ENCODE results near the gene ANAPC13. TPM values are rescaled to one million over a fixed set of nuclear protein-coding genes. Genes with fewer than 3 reads are reported as not detected.

ANAPC13 gene
- total RNA-seq, 1 donor from 2014 or later = 59.3 TPM

DNA sequence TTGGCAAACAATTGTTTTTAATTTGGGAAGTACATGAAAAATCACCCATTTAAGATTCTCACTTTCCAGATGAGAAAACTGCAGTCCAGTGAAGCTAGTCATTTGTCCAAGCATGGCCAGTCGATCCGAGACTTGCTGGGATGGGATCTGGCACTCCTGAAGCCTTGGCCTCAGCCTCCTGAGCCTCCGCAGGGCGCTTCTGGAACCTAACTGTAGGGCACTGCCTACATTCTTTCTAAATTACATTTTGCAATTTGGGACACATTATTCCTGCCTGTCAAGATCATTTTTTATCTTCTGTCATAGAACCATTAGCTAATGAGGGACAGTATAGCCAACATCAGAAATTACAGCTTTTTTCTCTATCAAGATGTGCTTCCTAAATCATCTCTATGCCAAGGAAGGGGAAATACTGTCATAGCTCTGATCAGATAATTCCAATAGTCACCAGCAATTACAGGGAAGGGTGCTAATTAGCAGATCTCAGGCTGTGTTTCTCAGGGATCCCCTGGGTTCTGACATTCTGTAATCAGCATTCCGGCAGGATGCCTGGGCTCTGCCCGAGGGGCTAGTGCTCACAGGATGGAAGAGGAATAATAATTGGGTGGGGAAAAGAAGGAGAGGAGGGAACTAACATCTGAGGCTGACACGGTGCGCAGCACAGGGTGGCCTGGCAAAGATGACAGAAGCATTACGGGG, 28.3 kb downstream of the ANAPC13 start:
- no peak for DNase-seq (ENCODE audit: extremely low read depth, low read depth, low spot score)

DNA sequence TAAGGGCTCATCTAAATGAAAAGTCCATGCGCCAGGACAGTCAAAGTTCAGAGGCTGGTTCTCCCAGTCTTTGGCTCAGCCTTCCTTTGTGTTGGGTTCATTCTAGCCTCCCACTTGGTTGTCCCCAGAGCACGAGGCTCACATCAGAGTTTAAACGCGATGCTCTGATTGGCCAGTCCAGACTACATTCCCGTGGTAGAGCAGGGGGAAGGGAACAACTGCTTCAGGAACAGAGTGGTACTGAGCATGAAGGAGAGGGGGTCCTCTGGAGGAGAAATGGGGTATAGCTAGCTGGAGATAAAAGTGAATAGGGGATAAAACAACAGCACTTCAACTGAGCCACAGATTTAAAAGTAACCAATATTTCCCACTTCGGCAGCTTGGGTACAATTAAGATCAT, 32.2 kb downstream of the ANAPC13 start:
- no peak for DNase-seq (ENCODE audit: extremely low read depth, low read depth, low spot score)

DNA sequence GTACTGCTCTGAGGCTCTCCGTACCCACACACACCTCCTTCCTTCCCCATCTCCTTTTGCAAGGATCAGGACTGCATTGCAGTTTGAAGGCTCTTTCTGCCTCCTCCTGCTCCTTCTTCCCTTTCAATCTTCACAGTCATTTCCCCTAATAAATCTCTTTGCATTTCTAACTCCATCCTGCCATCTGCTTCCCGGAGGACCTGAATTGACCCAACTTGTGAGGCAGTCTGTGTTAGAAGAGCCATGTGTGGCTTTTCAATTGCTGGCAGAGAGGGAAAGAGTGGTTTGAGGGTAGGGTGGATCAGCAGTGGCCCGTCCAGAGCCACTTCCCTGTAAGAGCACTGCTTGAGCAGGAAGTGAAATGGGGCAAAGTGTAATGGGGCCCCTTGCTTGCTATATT, 35.8 kb downstream of the ANAPC13 start:
- DNase-seq (ENCODE audit: extremely low read depth, low read depth, low spot score) = no peak

DNA sequence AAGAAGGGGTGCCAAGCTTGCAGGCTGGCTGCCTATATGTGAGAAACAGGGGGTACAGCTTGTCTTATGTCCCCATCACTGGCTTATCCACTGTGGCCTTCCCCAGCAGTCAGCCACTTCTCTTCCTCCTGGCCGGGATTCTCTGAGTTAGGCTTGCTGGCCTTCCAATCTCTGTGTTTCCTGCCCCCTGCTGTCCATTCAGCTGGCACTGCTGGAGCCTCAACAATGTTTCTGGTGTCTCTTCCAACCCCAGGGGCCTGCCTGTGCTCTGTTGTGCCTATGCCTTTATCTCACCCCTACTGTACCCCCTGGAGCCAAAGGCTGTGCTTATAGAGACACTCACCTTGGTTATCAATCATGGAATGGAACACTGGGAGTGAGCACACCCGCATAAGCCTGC, 36.5 kb downstream of the ANAPC13 start:
- no peak for DNase-seq (ENCODE audit: extremely low read depth, low read depth, low spot score)

DNA sequence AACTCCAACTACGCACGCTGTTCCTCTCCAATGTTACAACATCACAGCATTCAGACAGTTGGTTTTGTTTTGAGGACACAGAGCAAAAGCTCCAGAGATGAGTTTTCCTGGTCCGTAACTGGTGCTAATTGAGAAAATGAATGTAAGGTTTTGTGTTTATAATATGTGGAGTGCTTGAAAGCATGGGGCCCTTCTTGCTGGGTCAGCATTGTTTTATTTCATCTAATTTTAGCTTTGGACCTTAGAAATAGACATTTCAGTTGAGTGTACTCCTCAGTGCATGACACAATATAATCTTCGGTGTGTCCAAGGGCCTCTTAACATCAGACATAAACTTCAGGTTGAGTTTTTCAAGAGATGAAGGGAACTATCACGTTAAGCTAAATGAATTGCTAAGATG, 37.1 kb downstream of the ANAPC13 start:
- no peak for DNase-seq (ENCODE audit: extremely low read depth, low read depth, low spot score)

DNA sequence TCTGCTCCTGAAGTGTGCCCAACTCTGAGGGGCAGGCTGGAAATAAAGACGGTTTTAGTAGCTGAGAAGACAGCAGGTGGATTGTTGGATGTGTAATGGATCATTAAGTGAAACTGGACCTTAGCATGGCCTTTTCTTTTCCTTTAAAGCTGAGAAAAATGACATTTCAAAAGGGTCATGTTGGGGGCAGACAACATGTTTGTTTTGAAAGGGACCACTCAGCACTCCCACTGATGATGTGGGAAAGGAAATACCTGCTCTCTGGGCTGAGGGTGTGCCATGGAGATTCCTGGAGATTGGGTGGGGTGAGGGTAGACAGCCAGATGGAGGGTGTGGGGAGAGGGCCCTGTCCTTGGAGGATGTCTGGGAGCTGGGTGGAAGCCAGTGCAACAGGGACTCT, 38.4 kb downstream of the ANAPC13 start:
- DNase-seq (ENCODE audit: extremely low read depth, low read depth, low spot score) = no peak

DNA sequence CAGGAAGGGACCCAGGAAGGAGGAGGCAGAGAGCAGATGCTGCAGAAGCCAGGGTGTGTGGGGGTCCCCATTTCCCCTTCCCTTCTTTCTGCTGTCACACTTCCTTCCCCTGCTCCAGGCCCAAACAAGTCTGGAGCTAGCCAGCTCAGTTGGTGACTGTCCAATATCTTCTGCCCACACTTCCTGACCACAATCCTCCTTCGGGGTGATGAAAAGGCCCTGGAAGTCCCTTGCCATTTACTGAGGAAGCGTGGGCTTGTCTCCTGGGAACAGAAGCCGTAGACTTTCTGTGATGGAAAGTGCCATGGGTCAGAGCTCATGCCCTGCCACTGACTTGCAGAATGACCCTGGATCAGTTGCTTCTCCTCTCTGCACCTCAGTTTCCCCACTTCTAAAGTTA, 39.0 kb downstream of the ANAPC13 start:
- DNase-seq (ENCODE audit: extremely low read depth, low read depth, low spot score) = no peak

DNA sequence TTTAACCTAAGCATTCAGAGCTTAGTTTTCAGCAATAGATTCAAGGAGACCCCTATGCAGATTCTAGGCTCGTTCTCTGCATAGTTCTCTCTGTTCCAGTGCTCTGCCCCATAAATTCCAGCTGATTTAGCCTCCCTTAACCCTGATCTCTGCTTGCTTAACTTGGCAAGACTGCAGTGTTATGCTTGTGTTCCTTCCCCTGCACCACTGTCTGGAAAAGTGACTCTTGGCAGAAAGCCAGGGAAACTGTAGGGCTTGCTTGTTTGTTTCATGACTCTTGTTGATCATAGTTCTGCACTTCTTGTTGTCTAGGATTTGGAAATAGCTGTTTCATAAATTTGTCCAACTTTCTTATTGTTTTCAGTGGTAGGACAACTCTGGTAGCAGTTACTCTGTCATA, 40.1 kb downstream of the ANAPC13 start:
- peak; percentile 51 for DNase-seq (ENCODE audit: extremely low read depth, low read depth, low spot score)

DNA sequence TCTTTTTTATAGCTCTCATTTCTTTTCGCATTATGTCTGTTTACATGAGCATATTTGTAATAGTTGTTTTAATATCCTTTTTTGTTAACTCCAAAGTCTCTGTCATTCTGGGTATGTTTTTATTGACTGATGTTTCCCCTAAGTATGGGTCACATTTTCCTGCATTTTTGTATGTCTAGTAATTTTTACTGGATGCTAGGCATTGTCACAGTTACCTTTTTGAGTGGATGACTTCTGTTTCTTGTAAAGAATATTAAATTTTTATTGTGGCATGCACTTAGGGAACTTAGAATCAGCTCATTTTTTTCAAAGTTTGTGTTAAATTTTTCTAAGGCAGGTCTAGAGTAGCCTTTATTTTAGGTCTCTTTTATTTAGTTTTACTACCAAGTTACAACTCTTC, 40.7 kb downstream of the ANAPC13 start:
- DNase-seq (ENCODE audit: extremely low read depth, low read depth, low spot score) = no peak

DNA sequence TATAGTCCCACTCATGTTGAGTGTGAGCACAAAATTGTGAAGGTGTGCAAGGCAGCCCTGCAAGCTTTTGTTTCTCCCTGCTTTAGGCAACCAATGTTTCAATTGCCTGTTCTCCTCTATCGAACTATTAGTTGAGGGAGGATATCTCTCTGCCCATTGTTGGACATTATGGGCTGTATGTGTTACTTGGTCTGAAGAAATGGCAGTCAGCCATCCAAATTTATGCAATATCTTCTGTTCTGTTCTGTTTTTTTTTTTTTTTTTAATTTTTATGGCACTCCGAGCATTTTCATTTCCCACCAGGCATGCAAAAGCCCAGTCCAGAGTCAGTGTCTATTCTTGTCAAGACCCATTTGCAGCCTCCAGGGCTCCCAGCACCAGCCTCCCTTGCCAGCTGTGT, 44.0 kb downstream of the ANAPC13 start:
- no peak for DNase-seq (ENCODE audit: extremely low read depth, low read depth, low spot score)

DNA sequence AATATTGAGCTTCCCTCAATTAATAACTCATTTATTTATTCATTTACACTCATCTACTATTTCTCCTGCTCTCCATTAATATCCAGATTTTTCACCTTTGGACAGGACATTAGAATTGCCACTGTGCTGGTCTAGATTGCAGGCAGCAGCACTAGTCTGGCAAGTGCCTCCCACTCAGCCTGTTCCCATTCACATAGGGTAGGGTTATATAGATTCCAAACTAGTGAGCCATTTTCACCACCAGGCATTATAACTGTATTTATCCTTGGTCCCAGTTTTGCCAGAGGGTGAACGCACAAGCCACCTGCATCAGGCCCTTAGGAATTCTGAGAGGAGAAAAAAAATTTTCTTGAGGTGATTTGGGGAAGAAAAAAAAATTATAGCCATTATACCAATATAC, 44.5 kb downstream of the ANAPC13 start:
- no peak for DNase-seq (ENCODE audit: extremely low read depth, low read depth, low spot score)

DNA sequence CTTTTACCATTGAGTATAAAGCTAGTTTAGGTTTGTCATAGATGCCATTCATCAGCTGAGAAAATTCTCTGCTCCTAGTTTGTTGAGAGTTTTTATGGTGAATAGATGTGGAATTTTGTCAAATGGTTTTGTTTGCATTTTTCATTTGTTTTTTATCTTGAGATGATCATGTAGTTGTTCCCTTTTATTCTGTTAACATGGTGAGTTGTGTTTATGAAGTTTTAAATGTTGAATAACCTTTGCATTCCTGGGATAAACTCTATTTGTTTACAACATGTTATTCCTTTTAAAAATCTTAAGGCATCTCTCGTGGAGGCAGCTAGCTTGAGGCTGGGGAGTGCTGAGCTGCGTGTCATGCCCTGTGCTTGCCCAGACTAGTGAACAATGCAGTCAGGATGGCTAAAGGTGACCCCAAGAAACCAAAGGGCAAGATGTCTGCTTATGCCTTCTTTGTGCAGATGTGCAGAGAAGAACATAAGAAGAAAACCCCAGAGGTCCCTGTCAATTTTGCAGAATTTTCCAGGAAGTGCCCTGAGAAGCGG, 48.5 kb downstream of the ANAPC13 start:
- no peak for DNase-seq (ENCODE audit: extremely low read depth, low read depth, low spot score)

DNA sequence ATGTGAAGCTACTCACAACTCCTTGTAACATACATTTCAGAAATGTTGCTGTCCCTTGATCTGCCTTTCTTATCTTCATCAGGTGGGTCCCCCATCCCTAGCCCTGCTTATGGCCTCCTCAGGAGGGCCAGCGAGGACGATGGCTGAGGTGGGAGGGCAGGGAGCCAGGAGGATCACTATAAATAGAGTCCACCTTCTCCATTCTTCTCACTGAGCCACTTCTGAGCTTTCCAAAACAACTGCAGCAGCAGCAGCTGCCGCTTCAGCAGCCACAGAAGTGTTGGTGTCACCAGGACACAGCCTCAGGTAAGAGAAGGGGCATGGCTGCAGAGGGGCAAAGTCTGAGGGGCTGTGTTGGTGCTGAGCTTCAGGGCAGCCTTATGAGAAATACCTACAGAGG, 53.5 kb downstream of the ANAPC13 start:
- DNase-seq (ENCODE audit: extremely low read depth, low read depth, low spot score) = no peak

DNA sequence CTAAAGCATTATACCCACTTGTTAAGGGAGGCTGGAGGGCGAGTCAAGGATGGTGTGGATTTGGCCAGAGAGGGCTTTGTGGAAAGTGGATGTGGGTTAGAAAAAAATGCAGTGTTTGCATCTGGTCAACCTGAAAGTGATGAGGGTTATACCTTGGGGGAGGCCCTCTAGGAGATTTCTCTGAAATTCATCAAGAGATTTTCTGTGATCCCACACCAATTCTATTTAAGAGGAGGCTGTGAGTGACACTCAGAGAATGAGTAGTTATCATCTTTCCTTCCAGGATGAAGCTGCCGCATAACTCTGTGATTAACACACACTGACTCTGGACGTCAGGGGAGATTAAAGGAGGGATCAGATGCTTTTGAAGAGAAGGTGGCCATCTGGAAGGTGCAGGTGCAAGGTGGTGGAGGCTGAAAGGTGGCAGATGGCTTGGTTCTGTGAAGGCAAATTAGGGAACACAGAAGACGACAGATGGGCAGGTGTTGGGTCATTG, 54.8 kb downstream of the ANAPC13 start:
- no peak for DNase-seq (ENCODE audit: extremely low read depth, low read depth, low spot score)

DNA sequence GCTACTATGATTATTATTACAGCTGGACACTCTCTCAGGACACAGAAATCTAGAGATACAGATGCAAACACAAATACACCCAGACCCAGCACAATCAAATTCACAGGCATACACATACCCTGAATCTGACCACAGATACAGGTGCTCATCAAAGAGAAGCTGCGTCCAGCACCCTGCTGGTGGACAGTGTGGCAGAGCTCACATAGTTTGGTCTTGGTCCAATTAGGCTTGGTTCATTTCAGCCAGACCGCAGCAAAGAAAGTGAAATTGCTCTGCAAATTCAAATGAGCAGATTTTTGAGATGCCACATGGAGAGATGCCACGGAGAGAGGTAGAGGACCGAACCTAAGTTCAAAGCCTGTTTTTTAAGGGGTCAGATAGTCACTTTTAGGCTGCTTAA, 55.6 kb downstream of the ANAPC13 start:
- DNase-seq (ENCODE audit: extremely low read depth, low read depth, low spot score) = no peak

DNA sequence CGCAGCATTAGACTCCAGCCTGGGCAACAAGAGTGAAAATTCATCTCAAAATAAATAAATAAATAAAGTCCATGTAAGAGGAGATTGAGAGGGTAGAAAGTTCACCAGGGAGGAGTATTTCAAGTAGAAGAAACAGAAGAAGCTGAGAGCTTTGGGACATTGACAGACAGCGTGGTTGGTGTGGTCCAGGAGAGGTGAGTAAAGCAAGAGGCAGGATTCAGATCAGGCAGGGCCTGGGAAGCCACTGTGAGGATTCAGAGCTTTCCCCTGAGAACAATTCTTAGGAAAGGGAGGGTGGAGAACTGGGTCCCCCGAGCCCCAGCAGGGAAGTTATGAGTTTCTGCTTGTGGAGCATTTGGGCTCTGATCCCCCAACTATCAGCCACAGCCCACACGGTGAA, 57.4 kb downstream of the ANAPC13 start:
- no peak for DNase-seq (ENCODE audit: extremely low read depth, low read depth, low spot score)

Other genes starting within 250 kb of the ANAPC13 start
- gene RYK, start 235.1 kb downstream of the ANAPC13 start, total RNA-seq = 47.7 and 52.3 TPM in 2 replicates
- gene AMOTL2, start 111.5 kb downstream of the ANAPC13 start, total RNA-seq = 125 and 164 TPM in 2 replicates
- gene CEP63, start 72 bp upstream of the ANAPC13 start, total RNA-seq = 7.5 and 17.0 TPM in 2 replicates
- 0.06 TPM in 1 of 2 replicates, not detected in the other for gene KY, start 165.0 kb upstream of the ANAPC13 start, total RNA-seq

Measured in glomerular endothelial cell (primary cell).